ENCODE results near the gene PTPRD.

The PTPRD gene

GRCh38 chr9:8649160-8649559 is 1963.6 kb downstream of the PTPRD start:
- Histone ChIP-seq H3K4me1 (ENCODE audit: control insufficient read depth, insufficient read depth, low read length) (no peaks in the 10 kb centered on the region), H3K9me3 (ENCODE audit: control insufficient read depth in 2 of 2, low read length in 2 of 2) (no peaks in the 10 kb centered on the region), H3K9ac (ENCODE audit: low read length in 2 of 2) (no peak overlapping the region), H3K27ac (ENCODE audit: low read length) (no peak overlapping the region), H3K27me3 (ENCODE audit: control insufficient read depth in 1 of 2, insufficient read depth in 2 of 2, low read length in 2 of 2) (no peaks in the 10 kb centered on the region), H3K4me3 (ENCODE audit: low read length in 2 of 2) (no peak overlapping the region), H3K36me3 (ENCODE audit: control insufficient read depth in 2 of 2, insufficient read depth in 2 of 2, low read length in 2 of 2) (no peaks in the 10 kb centered on the region)

GRCh38 chr9:8648271-8648845 is 1964.4 kb downstream of the PTPRD start:
- Histone ChIP-seq H3K4me3 (ENCODE audit: low read length in 2 of 2) (no peak overlapping the region), H3K9me3 (ENCODE audit: control insufficient read depth in 2 of 2, low read length in 2 of 2) (no peaks in the 10 kb centered on the region), H3K27me3 (ENCODE audit: control insufficient read depth in 1 of 2, insufficient read depth in 2 of 2, low read length in 2 of 2) (no peaks in the 10 kb centered on the region), H3K27ac (ENCODE audit: low read length) (no peak overlapping the region), H3K9ac (ENCODE audit: low read length in 2 of 2) (no peak overlapping the region), H3K4me1 (ENCODE audit: control insufficient read depth, insufficient read depth, low read length) (no peaks in the 10 kb centered on the region), H3K36me3 (ENCODE audit: control insufficient read depth in 2 of 2, insufficient read depth in 2 of 2, low read length in 2 of 2) (no peaks in the 10 kb centered on the region)

GRCh38 chr9:8647824-8648223 is 1965.0 kb downstream of the PTPRD start:
- Histone ChIP-seq H3K9ac (ENCODE audit: low read length in 2 of 2) (no peak overlapping the region), H3K27ac (ENCODE audit: low read length) (no peak overlapping the region), H3K36me3 (ENCODE audit: control insufficient read depth in 2 of 2, insufficient read depth in 2 of 2, low read length in 2 of 2) (no peaks in the 10 kb centered on the region), H3K27me3 (ENCODE audit: control insufficient read depth in 1 of 2, insufficient read depth in 2 of 2, low read length in 2 of 2) (no peaks in the 10 kb centered on the region), H3K9me3 (ENCODE audit: control insufficient read depth in 2 of 2, low read length in 2 of 2) (no peaks in the 10 kb centered on the region), H3K4me3 (ENCODE audit: low read length in 2 of 2) (no peak overlapping the region), H3K4me1 (ENCODE audit: control insufficient read depth, insufficient read depth, low read length) (no peaks in the 10 kb centered on the region)

GRCh38 chr9:8644571-8644970 is 1968.2 kb downstream of the PTPRD start:
- Histone ChIP-seq H3K27me3 (ENCODE audit: control insufficient read depth in 1 of 2, insufficient read depth in 2 of 2, low read length in 2 of 2) (no peaks in the 10 kb centered on the region), H3K4me1 (ENCODE audit: control insufficient read depth, insufficient read depth, low read length) (no peaks in the 10 kb centered on the region), H3K36me3 (ENCODE audit: control insufficient read depth in 2 of 2, insufficient read depth in 2 of 2, low read length in 2 of 2) (no peaks in the 10 kb centered on the region), H3K27ac (ENCODE audit: low read length) (no peak overlapping the region), H3K9ac (ENCODE audit: low read length in 2 of 2) (no peak overlapping the region), H3K4me3 (ENCODE audit: low read length in 2 of 2) (no peak overlapping the region), H3K9me3 (ENCODE audit: control insufficient read depth in 2 of 2, low read length in 2 of 2) (no peaks in the 10 kb centered on the region)

- Histone ChIP-seq H3K36me3 (ENCODE audit: control insufficient read depth in 2 of 2, insufficient read depth in 2 of 2, low read length in 2 of 2) (no peaks in the 10 kb centered on the region), H3K9me3 (ENCODE audit: control insufficient read depth in 2 of 2, low read length in 2 of 2) (no peaks in the 10 kb centered on the region), H3K27me3 (ENCODE audit: control insufficient read depth in 1 of 2, insufficient read depth in 2 of 2, low read length in 2 of 2) (no peaks in the 10 kb centered on the region), H3K27ac (ENCODE audit: low read length) (no peak overlapping the region), H3K4me1 (ENCODE audit: control insufficient read depth, insufficient read depth, low read length) (no peaks in the 10 kb centered on the region), H3K9ac (ENCODE audit: low read length in 2 of 2) (no peak overlapping the region), H3K4me3 (ENCODE audit: low read length in 2 of 2) (no peak overlapping the region)
Observed at GRCh38 chr9:8643896-8644295, 1968.9 kb downstream of the PTPRD start.

- no peaks in the 10 kb centered on the region for H3K27me3 ChIP-seq (ENCODE audit: control insufficient read depth in 1 of 2, insufficient read depth in 2 of 2, low read length in 2 of 2)
- no peaks in the 10 kb centered on the region for H3K36me3 ChIP-seq (ENCODE audit: control insufficient read depth in 2 of 2, insufficient read depth in 2 of 2, low read length in 2 of 2)
- H3K9me3 ChIP-seq (ENCODE audit: control insufficient read depth in 2 of 2, low read length in 2 of 2) = no peaks in the 10 kb centered on the region
- H3K4me3 ChIP-seq (ENCODE audit: low read length in 2 of 2) = no peak overlapping the region
- H3K9ac ChIP-seq (ENCODE audit: low read length in 2 of 2) = no peak overlapping the region
- H3K27ac ChIP-seq (ENCODE audit: low read length) = no peak overlapping the region
- no peaks in the 10 kb centered on the region for H3K4me1 ChIP-seq (ENCODE audit: control insufficient read depth, insufficient read depth, low read length)
Observed at GRCh38 chr9:8643464-8643863, 1969.3 kb downstream of the PTPRD start.

- Histone ChIP-seq H3K9me3 (ENCODE audit: control insufficient read depth in 2 of 2, low read length in 2 of 2) (no peaks in the 10 kb centered on the region), H3K9ac (ENCODE audit: low read length in 2 of 2) (no peak overlapping the region), H3K4me1 (ENCODE audit: control insufficient read depth, insufficient read depth, low read length) (no peaks in the 10 kb centered on the region), H3K27me3 (ENCODE audit: control insufficient read depth in 1 of 2, insufficient read depth in 2 of 2, low read length in 2 of 2) (no peaks in the 10 kb centered on the region), H3K4me3 (ENCODE audit: low read length in 2 of 2) (no peak overlapping the region), H3K27ac (ENCODE audit: low read length) (no peak overlapping the region), H3K36me3 (ENCODE audit: control insufficient read depth in 2 of 2, insufficient read depth in 2 of 2, low read length in 2 of 2) (no peaks in the 10 kb centered on the region)
Observed at GRCh38 chr9:8640761-8641160, 1972.0 kb downstream of the PTPRD start.

- Histone ChIP-seq H3K4me1 (ENCODE audit: control insufficient read depth, insufficient read depth, low read length) (no peaks in the 10 kb centered on the region), H3K4me3 (ENCODE audit: low read length in 2 of 2) (no peak overlapping the region), H3K9ac (ENCODE audit: low read length in 2 of 2) (no peak overlapping the region), H3K36me3 (ENCODE audit: control insufficient read depth in 2 of 2, insufficient read depth in 2 of 2, low read length in 2 of 2) (no peaks in the 10 kb centered on the region), H3K27ac (ENCODE audit: low read length) (no peak overlapping the region), H3K9me3 (ENCODE audit: control insufficient read depth in 2 of 2, low read length in 2 of 2) (no peaks in the 10 kb centered on the region), H3K27me3 (ENCODE audit: control insufficient read depth in 1 of 2, insufficient read depth in 2 of 2, low read length in 2 of 2) (no peaks in the 10 kb centered on the region)
Observed at GRCh38 chr9:8637626-8638025, 1975.2 kb downstream of the PTPRD start.

- Histone ChIP-seq H3K9me3 (ENCODE audit: control insufficient read depth in 2 of 2, low read length in 2 of 2) (no peaks in the 10 kb centered on the region), H3K4me1 (ENCODE audit: control insufficient read depth, insufficient read depth, low read length) (no peaks in the 10 kb centered on the region), H3K9ac (ENCODE audit: low read length in 2 of 2) (no peak overlapping the region), H3K27ac (ENCODE audit: low read length) (no peak overlapping the region), H3K36me3 (ENCODE audit: control insufficient read depth in 2 of 2, insufficient read depth in 2 of 2, low read length in 2 of 2) (no peaks in the 10 kb centered on the region), H3K27me3 (ENCODE audit: control insufficient read depth in 1 of 2, insufficient read depth in 2 of 2, low read length in 2 of 2) (no peaks in the 10 kb centered on the region), H3K4me3 (ENCODE audit: low read length in 2 of 2) (no peak overlapping the region)
Observed at GRCh38 chr9:8633784-8634183, 1979.0 kb downstream of the PTPRD start.

- Histone ChIP-seq H3K27ac (ENCODE audit: low read length) (no peak overlapping the region), H3K36me3 (ENCODE audit: control insufficient read depth in 2 of 2, insufficient read depth in 2 of 2, low read length in 2 of 2) (no peaks in the 10 kb centered on the region), H3K9ac (ENCODE audit: low read length in 2 of 2) (no peak overlapping the region), H3K9me3 (ENCODE audit: control insufficient read depth in 2 of 2, low read length in 2 of 2) (no peaks in the 10 kb centered on the region), H3K4me1 (ENCODE audit: control insufficient read depth, insufficient read depth, low read length) (no peaks in the 10 kb centered on the region), H3K27me3 (ENCODE audit: control insufficient read depth in 1 of 2, insufficient read depth in 2 of 2, low read length in 2 of 2) (no peaks in the 10 kb centered on the region), H3K4me3 (ENCODE audit: low read length in 2 of 2) (no peak overlapping the region)
Observed at GRCh38 chr9:8632493-8632892, 1980.3 kb downstream of the PTPRD start.

GRCh38 chr9:8628791-8629190 is 1984.0 kb downstream of the PTPRD start:
- Histone ChIP-seq H3K36me3 (ENCODE audit: control insufficient read depth in 2 of 2, insufficient read depth in 2 of 2, low read length in 2 of 2) (no peaks in the 10 kb centered on the region), H3K9me3 (ENCODE audit: control insufficient read depth in 2 of 2, low read length in 2 of 2) (no peaks in the 10 kb centered on the region), H3K27ac (ENCODE audit: low read length) (no peak overlapping the region), H3K9ac (ENCODE audit: low read length in 2 of 2) (no peak overlapping the region), H3K27me3 (ENCODE audit: control insufficient read depth in 1 of 2, insufficient read depth in 2 of 2, low read length in 2 of 2) (no peaks in the 10 kb centered on the region), H3K4me1 (ENCODE audit: control insufficient read depth, insufficient read depth, low read length) (no peaks in the 10 kb centered on the region), H3K4me3 (ENCODE audit: low read length in 2 of 2) (no peak overlapping the region)
